Measurements from ENCODE around the gene BBS10. TPM values are rescaled to one million over a fixed set of nuclear protein-coding genes. Genes with fewer than 3 reads are reported as not detected.
"Not testable (repeated sequence)": the region's sequence is repeated elsewhere in the genome, so short reads cannot be mapped to it uniquely, and the experiment has no call there.

Gene BBS10
- total RNA-seq, 4 donors from 2014 or later = 2.5 to 5.2 (median 3.1) TPM

DNA sequence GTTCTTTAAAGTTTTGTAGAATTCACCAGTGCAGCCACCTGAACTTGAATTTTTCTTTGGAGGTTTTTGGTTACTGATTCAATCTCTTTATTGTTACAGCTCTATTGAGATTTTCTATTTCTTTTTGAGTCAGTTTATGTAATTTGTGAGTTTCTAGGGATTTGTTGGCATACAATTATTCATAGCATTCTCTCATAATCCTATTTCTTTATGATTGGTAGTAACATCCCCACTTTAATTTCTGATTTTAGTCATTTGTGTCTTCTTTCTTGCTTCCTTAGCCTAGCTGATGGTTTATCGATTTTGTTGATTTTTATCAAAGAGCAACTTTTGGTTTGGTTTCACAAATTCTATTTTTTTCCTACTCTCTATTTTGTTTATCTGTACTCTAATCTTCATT, 17.9 kb upstream of the BBS10 start:
- no peak for DNase-seq
- Histone ChIP-seq H3K36me3 (peaks cover 0 to 66% (median 0%) of the 10 kb centered on the region in 3 donors), H3K4me3 (no peak overlapping the region), H3K4me1 (no peaks in the 10 kb centered on the region), H3K27ac (no peak overlapping the region), H3K9me3 (no peaks in the 10 kb centered on the region), H3K27me3 (no peaks in the 10 kb centered on the region)
- TF ChIP-seq, protein P1, sequence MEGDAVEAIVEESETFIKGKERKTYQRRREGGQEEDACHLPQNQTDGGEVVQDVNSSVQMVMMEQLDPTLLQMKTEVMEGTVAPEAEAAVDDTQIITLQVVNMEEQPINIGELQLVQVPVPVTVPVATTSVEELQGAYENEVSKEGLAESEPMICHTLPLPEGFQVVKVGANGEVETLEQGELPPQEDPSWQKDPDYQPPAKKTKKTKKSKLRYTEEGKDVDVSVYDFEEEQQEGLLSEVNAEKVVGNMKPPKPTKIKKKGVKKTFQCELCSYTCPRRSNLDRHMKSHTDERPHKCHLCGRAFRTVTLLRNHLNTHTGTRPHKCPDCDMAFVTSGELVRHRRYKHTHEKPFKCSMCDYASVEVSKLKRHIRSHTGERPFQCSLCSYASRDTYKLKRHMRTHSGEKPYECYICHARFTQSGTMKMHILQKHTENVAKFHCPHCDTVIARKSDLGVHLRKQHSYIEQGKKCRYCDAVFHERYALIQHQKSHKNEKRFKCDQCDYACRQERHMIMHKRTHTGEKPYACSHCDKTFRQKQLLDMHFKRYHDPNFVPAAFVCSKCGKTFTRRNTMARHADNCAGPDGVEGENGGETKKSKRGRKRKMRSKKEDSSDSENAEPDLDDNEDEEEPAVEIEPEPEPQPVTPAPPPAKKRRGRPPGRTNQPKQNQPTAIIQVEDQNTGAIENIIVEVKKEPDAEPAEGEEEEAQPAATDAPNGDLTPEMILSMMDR (IDR thresholded peaks at IDR 0.05) = no peak
- no peak for TF ChIP-seq POLR2A (IDR thresholded peaks at IDR 0.05)

GRCh38 chr12:76364131-76364530, 15.9 kb upstream of the BBS10 start:
- peaks cover 0 to 53% (median 0%) of the 10 kb centered on the region in 3 donors for H3K36me3 ChIP-seq
- not testable (repeated sequence) for H3K27ac ChIP-seq

DNA sequence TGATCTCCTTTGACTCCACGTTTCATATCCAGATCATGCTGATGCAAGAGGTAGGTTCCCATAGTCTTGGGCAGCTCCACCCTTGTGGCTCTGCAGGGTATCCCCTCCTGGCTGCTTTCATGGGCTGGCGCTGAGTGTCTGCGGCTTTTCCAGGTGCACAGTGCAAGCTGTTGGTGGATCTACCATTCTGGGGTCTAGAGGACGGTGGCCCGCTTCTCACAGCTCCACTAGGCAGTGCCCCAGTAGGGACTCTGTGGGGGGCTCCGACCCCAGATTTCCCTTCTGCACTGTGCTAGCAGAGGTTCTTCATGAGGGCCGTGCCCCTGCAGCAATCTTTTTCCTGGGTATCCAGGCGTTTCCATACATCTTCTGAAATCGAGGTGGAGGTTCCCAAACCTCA, 12.1 kb upstream of the BBS10 start:
- Histone ChIP-seq H3K36me3 (peaks cover 0 to 31% (median 0%) of the 10 kb centered on the region in 3 donors), H3K9me3 (no peaks in the 10 kb centered on the region), H3K27me3 (no peaks in the 10 kb centered on the region), H3K4me1 (no peaks in the 10 kb centered on the region), H3K4me3 (no peak overlapping the region), H3K27ac (no peak overlapping the region)
- no peak for DNase-seq
- TF ChIP-seq, protein P1 (IDR thresholded peaks at IDR 0.05) = no peak
- TF ChIP-seq POLR2A (IDR thresholded peaks at IDR 0.05) = no peak

More at GRCh38 chr12:76364131-76364530, 15.9 kb upstream of the BBS10 start:
- H3K27me3 ChIP-seq, H3K4me3 ChIP-seq, H3K9me3 ChIP-seq, H3K4me1 ChIP-seq, DNase-seq: not testable (repeated sequence)

GRCh38 chr12:76356071-76356470, 7.9 kb upstream of the BBS10 start:
- H3K27me3 ChIP-seq = no peaks in the 10 kb centered on the region
- no peak overlapping the region for H3K4me3 ChIP-seq
- H3K27ac ChIP-seq = no peak overlapping the region
- no peaks in the 10 kb centered on the region for H3K4me1 ChIP-seq
- no peaks in the 10 kb centered on the region for H3K9me3 ChIP-seq
- peaks cover 0 to 23% (median 0%) of the 10 kb centered on the region in 3 donors for H3K36me3 ChIP-seq
- no peak for DNase-seq
- TF ChIP-seq POLR2A (IDR thresholded peaks at IDR 0.05) = no peak
- TF ChIP-seq, protein P1 (IDR thresholded peaks at IDR 0.05) = no peak

DNA sequence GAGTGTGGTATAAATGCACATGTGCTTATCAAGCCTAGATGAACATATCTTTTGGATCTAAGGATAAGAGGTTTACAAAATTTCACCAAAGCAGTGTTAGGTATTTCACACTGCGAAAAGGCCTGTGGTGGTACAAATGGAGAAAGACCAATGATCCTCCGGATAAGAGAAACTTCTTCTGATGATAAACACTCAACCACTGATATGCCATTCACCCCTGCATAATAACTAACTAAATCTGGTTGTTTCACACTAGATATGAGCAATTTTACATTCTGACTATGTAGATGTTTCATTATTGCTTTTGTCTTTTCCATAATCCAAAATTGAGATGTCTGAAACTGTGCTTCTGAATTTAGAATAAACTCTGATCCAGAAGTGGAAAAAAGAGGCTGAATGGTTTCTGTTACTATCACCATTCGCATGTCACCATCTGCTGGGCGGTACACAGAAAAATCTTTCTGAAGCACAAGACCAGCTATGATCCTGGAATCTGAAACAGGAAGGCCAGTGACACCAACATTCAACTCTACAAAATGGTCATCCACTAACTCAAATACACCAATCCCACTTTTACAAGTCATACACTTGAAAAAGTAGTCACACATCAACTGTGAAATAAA, 1.3 kb downstream of the BBS10 start:
- Histone ChIP-seq H3K36me3 (no peaks in the 10 kb centered on the region), H3K4me1 (peaks cover 0 to 14% (median 0%) of the 10 kb centered on the region in 4 donors), H3K27me3 (no peaks in the 10 kb centered on the region), H3K9me3 (no peaks in the 10 kb centered on the region), H3K4me3 (peak overlapping the region in 2 of 4 donors; percentile 88 to 94), H3K27ac (no peak overlapping the region)
- no peak for TF ChIP-seq POLR2A (IDR thresholded peaks at IDR 0.05)
- TF ChIP-seq, protein P1 (IDR thresholded peaks at IDR 0.05) = peak in 1 of 6 experiments; percentile 12
- no peak for DNase-seq

DNA sequence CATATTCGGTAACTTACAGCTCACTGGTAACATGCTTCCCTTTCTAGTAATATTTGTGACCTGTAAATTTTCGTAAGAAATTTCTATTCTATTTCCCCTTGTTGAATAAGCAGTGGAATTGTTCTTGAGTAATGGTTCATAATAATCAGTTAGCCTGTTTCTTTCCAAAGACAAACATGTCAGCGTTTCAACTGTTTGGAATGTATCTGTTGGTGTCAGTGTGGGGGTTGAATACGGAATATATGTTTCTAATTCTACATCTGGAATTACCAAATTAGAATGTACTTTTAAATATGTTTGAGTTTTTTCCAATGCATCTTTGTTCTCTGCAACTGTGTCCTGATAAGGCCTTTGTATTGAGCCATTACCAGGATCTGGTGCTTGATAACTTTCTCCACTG, 2.0 kb downstream of the BBS10 start:
- no peak for TF ChIP-seq POLR2A (IDR thresholded peaks at IDR 0.05)
- TF ChIP-seq, protein P1 (IDR thresholded peaks at IDR 0.05) = no peak
- Histone ChIP-seq H3K36me3 (no peaks in the 10 kb centered on the region), H3K4me3 (no peak overlapping the region), H3K27me3 (no peaks in the 10 kb centered on the region), H3K27ac (no peak overlapping the region), H3K4me1 (peaks cover 0 to 14% (median 0%) of the 10 kb centered on the region in 4 donors), H3K9me3 (no peaks in the 10 kb centered on the region)
- no peak for DNase-seq

Data from Peyer's patch (tissue), 4 donors.